ENCODE results near the gene SYNGR1. TPM values are rescaled to one million over a fixed set of nuclear protein-coding genes. Genes with fewer than 3 reads are reported as not detected.

Gene SYNGR1
- polyA plus RNA-seq, 3 donors, result 18.0 to 54.9 (median 39.6) TPM

DNA sequence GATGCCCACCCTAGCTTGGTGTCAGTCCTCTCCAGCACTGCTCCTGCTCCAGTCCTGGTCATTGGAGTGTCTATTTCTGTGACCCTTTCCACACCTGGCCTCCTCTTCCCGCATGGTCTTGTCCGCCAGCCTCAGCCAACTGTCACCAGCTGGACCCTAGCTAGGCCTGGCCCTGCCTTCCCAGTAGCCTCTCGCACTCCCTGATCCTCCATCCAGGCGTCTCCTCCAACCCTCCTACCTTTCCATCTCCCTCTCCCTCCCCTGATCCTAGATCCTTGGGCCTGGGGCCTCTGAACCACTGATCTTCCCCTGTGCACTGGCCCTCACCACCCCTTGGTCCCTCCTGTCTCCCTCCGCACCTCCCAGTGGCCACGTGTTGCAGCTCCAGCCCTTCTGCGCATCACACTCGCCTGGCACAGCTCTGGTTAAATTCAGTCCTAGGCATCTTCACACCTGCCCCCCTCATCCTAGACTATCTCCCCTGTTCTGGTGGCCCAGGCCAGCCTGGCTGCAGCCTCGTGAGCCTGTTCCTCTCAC lies 9.9 kb downstream of the SYNGR1 start:
- no peak for DNase-seq
- H3K9ac ChIP-seq (ENCODE audit: insufficient read depth, low read length, poor library complexity, severe bottlenecking), result no peak overlapping the region
- no peak overlapping the region for H3K4me3 ChIP-seq (replicated peaks in 1 of 3; ENCODE audit: low read depth in 2 of 3, low read length in 3 of 3)
- peaks cover 0 to 3% of the 10 kb centered on the region in 2 donors for H3K4me1 ChIP-seq (ENCODE audit: control insufficient read depth in 1 of 2, insufficient read depth in 2 of 2, low read length in 2 of 2)
- H3K27me3 ChIP-seq (ENCODE audit: control insufficient read depth in 2 of 2, insufficient read depth in 2 of 2, low read length in 2 of 2), result no peaks in the 10 kb centered on the region
- peak overlapping the region in 1 of 7 donors; percentile 1 for H3K27ac Mint-ChIP-seq
- no peaks in the 10 kb centered on the region for H3K9me3 ChIP-seq (replicated peaks in 1 of 2; ENCODE audit: control insufficient read depth in 1 of 2, insufficient read depth in 1 of 2, low read length in 2 of 2)
- intact Hi-C loops (cut with micrococcal nuclease), result no loop called here
- no peaks in the 10 kb centered on the region for H3K9me3 Mint-ChIP-seq
- peaks cover 22% of the 10 kb centered on the region for H3K4me1 Mint-ChIP-seq
- peaks cover 0 to 3% (median 0%) of the 10 kb centered on the region in 3 donors for H3K27me3 Mint-ChIP-seq (ENCODE audit: low read depth in 3 of 3)
- TF ChIP-seq, protein P1, sequence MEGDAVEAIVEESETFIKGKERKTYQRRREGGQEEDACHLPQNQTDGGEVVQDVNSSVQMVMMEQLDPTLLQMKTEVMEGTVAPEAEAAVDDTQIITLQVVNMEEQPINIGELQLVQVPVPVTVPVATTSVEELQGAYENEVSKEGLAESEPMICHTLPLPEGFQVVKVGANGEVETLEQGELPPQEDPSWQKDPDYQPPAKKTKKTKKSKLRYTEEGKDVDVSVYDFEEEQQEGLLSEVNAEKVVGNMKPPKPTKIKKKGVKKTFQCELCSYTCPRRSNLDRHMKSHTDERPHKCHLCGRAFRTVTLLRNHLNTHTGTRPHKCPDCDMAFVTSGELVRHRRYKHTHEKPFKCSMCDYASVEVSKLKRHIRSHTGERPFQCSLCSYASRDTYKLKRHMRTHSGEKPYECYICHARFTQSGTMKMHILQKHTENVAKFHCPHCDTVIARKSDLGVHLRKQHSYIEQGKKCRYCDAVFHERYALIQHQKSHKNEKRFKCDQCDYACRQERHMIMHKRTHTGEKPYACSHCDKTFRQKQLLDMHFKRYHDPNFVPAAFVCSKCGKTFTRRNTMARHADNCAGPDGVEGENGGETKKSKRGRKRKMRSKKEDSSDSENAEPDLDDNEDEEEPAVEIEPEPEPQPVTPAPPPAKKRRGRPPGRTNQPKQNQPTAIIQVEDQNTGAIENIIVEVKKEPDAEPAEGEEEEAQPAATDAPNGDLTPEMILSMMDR (IDR thresholded peaks at IDR 0.05), result no peak
- H3K27ac ChIP-seq (ENCODE audit: low read depth in 1 of 2, low read length in 2 of 2), result no peak overlapping the region
- H2AFZ ChIP-seq (ENCODE audit: insufficient read depth, low read depth, low read length, poor library complexity, severe bottlenecking), result no peak overlapping the region
- 89% methylated on average over 9 of the region's 9 CpGs for WGBS (ENCODE audit: insufficient coverage)
- peaks cover 9 to 15% of the 10 kb centered on the region in 2 donors for H3K36me3 Mint-ChIP-seq
- H3K4me3 Mint-ChIP-seq, result no peak overlapping the region
- no peaks in the 10 kb centered on the region for H4K20me1 ChIP-seq (ENCODE audit: insufficient read depth, low read length)
- no peak overlapping the region for H3K4me2 ChIP-seq (replicated peaks; ENCODE audit: extremely low read depth, low read length, poor library complexity, severe bottlenecking)
- H3K79me2 ChIP-seq (ENCODE audit: insufficient read depth, low read length), result peaks cover 24% of the 10 kb centered on the region
- H3K36me3 ChIP-seq (replicated peaks in 1 of 2; ENCODE audit: control insufficient read depth in 1 of 2, insufficient read depth in 2 of 2, low read length in 2 of 2), result peaks cover 0 to 7% of the 10 kb centered on the region in 2 donors

DNA sequence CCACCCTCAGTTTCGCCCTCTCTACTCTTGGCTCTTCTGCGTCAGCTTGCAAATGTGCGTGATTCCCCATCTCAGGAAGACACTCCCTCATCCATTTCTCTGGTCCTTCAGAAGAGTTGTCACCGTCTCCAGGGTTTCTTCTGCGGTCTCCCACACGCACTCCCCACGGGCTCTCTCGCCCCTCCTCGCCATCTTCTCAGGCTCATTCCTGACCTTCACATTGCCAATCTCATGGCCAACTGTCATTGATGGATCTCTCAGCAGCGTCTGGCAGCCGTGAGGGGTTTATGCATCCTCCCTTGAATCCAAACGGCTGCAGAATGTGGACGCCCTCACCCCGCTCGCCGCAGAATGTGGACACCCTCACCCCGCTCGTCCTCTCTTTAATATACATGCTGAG lies 10.5 kb downstream of the SYNGR1 start:
- H3K9me3 ChIP-seq (replicated peaks in 1 of 2; ENCODE audit: control insufficient read depth in 1 of 2, insufficient read depth in 1 of 2, low read length in 2 of 2), result no peaks in the 10 kb centered on the region
- peaks cover 0 to 7% of the 10 kb centered on the region in 2 donors for H3K36me3 ChIP-seq (replicated peaks in 1 of 2; ENCODE audit: control insufficient read depth in 1 of 2, insufficient read depth in 2 of 2, low read length in 2 of 2)
- TF ChIP-seq, protein P1 (IDR thresholded peaks at IDR 0.05), result no peak
- no peak overlapping the region for H3K27ac ChIP-seq (ENCODE audit: low read depth in 1 of 2, low read length in 2 of 2)
- H3K4me3 ChIP-seq (replicated peaks in 1 of 3; ENCODE audit: low read depth in 2 of 3, low read length in 3 of 3), result no peak overlapping the region
- no peak overlapping the region for H2AFZ ChIP-seq (ENCODE audit: insufficient read depth, low read depth, low read length, poor library complexity, severe bottlenecking)
- Mint-ChIP-seq H3K27ac (peak overlapping the region in 1 of 7 donors; percentile 1), H3K4me3 (no peak overlapping the region), H3K9me3 (no peaks in the 10 kb centered on the region), H3K27me3 (ENCODE audit: low read depth in 3 of 3) (peaks cover 0 to 3% (median 0%) of the 10 kb centered on the region in 3 donors), H3K4me1 (peaks cover 27% of the 10 kb centered on the region), H3K36me3 (peaks cover 9 to 15% of the 10 kb centered on the region in 2 donors)
- H3K4me1 ChIP-seq (ENCODE audit: control insufficient read depth in 1 of 2, insufficient read depth in 2 of 2, low read length in 2 of 2), result peaks cover 0 to 3% of the 10 kb centered on the region in 2 donors
- no peak overlapping the region for H3K9ac ChIP-seq (ENCODE audit: insufficient read depth, low read length, poor library complexity, severe bottlenecking)
- 96% methylated on average over 14 of the region's 18 CpGs for WGBS (ENCODE audit: insufficient coverage)
- H4K20me1 ChIP-seq (ENCODE audit: insufficient read depth, low read length), result no peaks in the 10 kb centered on the region
- intact Hi-C loops (cut with micrococcal nuclease), result no loop called here
- no peak for DNase-seq
- no peaks in the 10 kb centered on the region for H3K27me3 ChIP-seq (ENCODE audit: control insufficient read depth in 2 of 2, insufficient read depth in 2 of 2, low read length in 2 of 2)
- peaks cover 19% of the 10 kb centered on the region for H3K79me2 ChIP-seq (ENCODE audit: insufficient read depth, low read length)
- no peak overlapping the region for H3K4me2 ChIP-seq (replicated peaks; ENCODE audit: extremely low read depth, low read length, poor library complexity, severe bottlenecking)

All from CD14-positive monocyte (primary cell).